HCT116 (cell line): Measurements from ENCODE around the gene ZNF503. TPM values are rescaled to one million over a fixed set of nuclear protein-coding genes. Genes with fewer than 3 reads are reported as not detected.

Experiments
- ATAC-seq: fragments of 200-7000 bp; cut with Tn5 transposase; 2 replicates; pipeline ENCODE4 v1.9.1; 2020; ENCODE audit warnings: mild to moderate bottlenecking, moderate library complexity
- BruUV-seq: library from RNA; stranded (reverse); fragments of 400-500 nt; replicated peaks from 2 replicates; lab custom pipeline; 2021; lab: Mats Ljungman, UMichigan
- CTCF ChIA-PET: fragments of 300-600 bp; sonication (Branson Sonifier 250); formaldehyde crosslinking; loops from one replicate; lab custom pipeline; 2021; ENCODE audit warnings: antibody characterized with exemption; lab: Charles Lee
- POLR2A ChIA-PET: fragments of 300-600, 350-600 bp; sonication (Branson Sonifier 250); formaldehyde crosslinking; loops from one replicate; lab custom pipeline; 2021; ENCODE audit warnings: antibody characterized with exemption; lab: Charles Lee
- RAD21 ChIA-PET, 2 experiments: fragments of 300-600 bp; sonication (Branson Sonifier 250); formaldehyde crosslinking; loops; one replicate each; lab custom pipeline; 2023; ENCODE audit warnings: low total read pairs in 2 of 2; ENCODE audit not compliant: uncharacterized antibody in 2 of 2, unreplicated experiment in 2 of 2, low non-redundant PET in 1 of 2; lab: Charles Lee
- DNase-seq: peaks from one replicate; pipeline ENCODE4 v3.0.0-alpha.2; 2010; ENCODE audit warnings: low read depth, low spot score
- H2AFZ ChIP-seq: fragments of 200-600 bp; shearing (Covaris generic), sonication (generic); 2 replicates; pipeline ENCODE4 v1.6.1; 2017; ENCODE audit warnings: low read depth, mixed run types, mixed read lengths, antibody characterized with exemption, low read length; ENCODE audit not compliant: poor library complexity, severe bottlenecking
- H3K27ac ChIP-seq: 2 replicates; pipeline ENCODE4 v1.5.1; 2012; ENCODE audit warnings: low read depth, low read length
- H3K27me3 ChIP-seq: fragments of 200-600 bp; sonication (generic); 2 replicates; pipeline ENCODE4 v1.6.1; 2016; ENCODE audit warnings: mixed run types, low read length, mixed read lengths; ENCODE audit not compliant: insufficient read depth
- H3K36me3 ChIP-seq, 2 experiments: fragments of 200-500 bp in 1 of 2; fragments of 200-600 bp in 1 of 2; sonication (Bioruptor generic) in 1 of 2; sonication (generic) in 1 of 2; 2 replicates each; pipeline versions ENCODE4 v1.5.1 to v1.6.1; 2014 to 2016; ENCODE audit warnings: low read length in 2 of 2, inconsistent platforms in 1 of 2, mixed read lengths in 1 of 2, mixed run types in 1 of 2; ENCODE audit not compliant: insufficient read depth in 2 of 2, control insufficient read depth in 1 of 2
- H3K4me1 ChIP-seq, 2 experiments: fragments of 200-600 bp in 1 of 2; sonication (generic) in 1 of 2; 2 replicates each; pipeline versions ENCODE4 v1.5.1 to v1.6.1; 2012 to 2017; ENCODE audit warnings: low read length in 2 of 2, inconsistent platforms in 1 of 2, mild to moderate bottlenecking in 1 of 2, mixed read lengths in 1 of 2, mixed run types in 1 of 2, moderate library complexity in 1 of 2; ENCODE audit not compliant: insufficient read depth in 2 of 2, control insufficient read depth in 1 of 2
- H3K4me2 ChIP-seq: fragments of 200-600 bp; sonication (generic); 2 replicates; pipeline ENCODE4 v1.6.1; 2017; ENCODE audit warnings: mixed run types, low read length, mixed read lengths
- H3K4me3 ChIP-seq, 2 experiments: fragments of 200-600 bp in 1 of 2; sonication (generic) in 1 of 2; replicated peaks in 1 of 2; 2 replicates each; pipeline ENCODE4 v1.5.1; 2011 to 2016; ENCODE audit warnings: low read length in 2 of 2, control low read depth in 1 of 2, low read depth in 1 of 2, mild to moderate bottlenecking in 1 of 2, mixed read lengths in 1 of 2, mixed run types in 1 of 2
- H3K79me2 ChIP-seq: fragments of 200-600 bp; sonication (generic); 2 replicates; pipeline ENCODE4 v1.6.1; 2017; ENCODE audit warnings: mild to moderate bottlenecking, mixed run types, low read length, moderate library complexity, mixed read lengths; ENCODE audit not compliant: insufficient read depth
- H3K9ac ChIP-seq: fragments of 200-600 bp; sonication (generic); 2 replicates; pipeline ENCODE4 v1.6.1; 2016; ENCODE audit warnings: low read length, mixed read lengths
- H3K9me2 ChIP-seq: fragments of 200-600 bp; sonication (generic), shearing (Covaris generic); 2 replicates; pipeline ENCODE4 v1.6.1; 2017; ENCODE audit warnings: mixed run types, mild to moderate bottlenecking, moderate library complexity; ENCODE audit not compliant: insufficient read depth
- H3K9me3 ChIP-seq, 2 experiments: fragments of 200-500 bp in 1 of 2; fragments of 200-600 bp in 1 of 2; sonication (Bioruptor generic) in 1 of 2; sonication (generic) in 1 of 2; 2 replicates each; pipeline ENCODE4 v1.6.1; 2014 to 2017; ENCODE audit warnings: low read length in 2 of 2, mixed read lengths in 2 of 2, inconsistent platforms in 1 of 2, low read depth in 1 of 2, mild to moderate bottlenecking in 1 of 2, mixed run types in 1 of 2, moderate library complexity in 1 of 2; ENCODE audit not compliant: control insufficient read depth in 1 of 2, insufficient read depth in 1 of 2
- H4K20me1 ChIP-seq: fragments of 200-600 bp; sonication (generic), shearing (Covaris generic); 2 replicates; pipeline ENCODE4 v1.6.1; 2017; ENCODE audit warnings: mixed run types, mild to moderate bottlenecking, moderate library complexity; ENCODE audit not compliant: insufficient read depth
- EGR1 ChIP-seq: IDR thresholded peaks from 2 replicates; pipeline ENCODE4 v1.6.1; 2012; ENCODE audit warnings: low read depth
- EZH2 ChIP-seq: fragments of 200-600 bp; sonication (generic); IDR thresholded peaks from 2 replicates; pipeline ENCODE4 v1.6.1; 2017; ENCODE audit warnings: antibody characterized with exemption, mixed run types
- EZH2phosphoT487 ChIP-seq: fragments of 200-600 bp; IDR thresholded peaks from 2 replicates; pipeline ENCODE4 v1.6.1; 2018; ENCODE audit warnings: antibody characterized with exemption, borderline replicate concordance
- FOSL1 ChIP-seq: IDR thresholded peaks from 2 replicates; pipeline ENCODE4 v1.6.1; 2012; ENCODE audit warnings: low read depth
- JUND ChIP-seq: IDR thresholded peaks from 2 replicates; pipeline ENCODE4 v1.6.1; 2012
- POLR2A ChIP-seq: IDR thresholded peaks from 2 replicates; pipeline ENCODE4 v1.7.0; 2011; ENCODE audit warnings: borderline replicate concordance; ENCODE audit not compliant: insufficient read depth, insufficient read length; ENCODE audit errors: extremely low read depth
- RAD21 ChIP-seq: IDR thresholded peaks from 2 replicates; pipeline ENCODE4 v1.6.1; 2012; ENCODE audit warnings: low read depth, mild to moderate bottlenecking
- SIN3A ChIP-seq: IDR thresholded peaks from 2 replicates; pipeline ENCODE4 v1.6.1; 2012; ENCODE audit warnings: low read depth
- SRF ChIP-seq: IDR thresholded peaks from 2 replicates; pipeline ENCODE4 v1.6.1; 2012; ENCODE audit warnings: low read depth
- TCF7L2 ChIP-seq: IDR thresholded peaks from 2 replicates; pipeline ENCODE4 v1.7.0; 2011; ENCODE audit warnings: borderline replicate concordance, inconsistent platforms; ENCODE audit not compliant: insufficient read depth, insufficient read length; ENCODE audit errors: extremely low read depth
- ZFX ChIP-seq: fragments of 450-650 bp; IDR thresholded peaks from 2 replicates; pipeline ENCODE4 v1.6.1; 2017
- ZNF274 ChIP-seq: fragments of 200-500 bp; sonication (Bioruptor generic); IDR thresholded peaks from 2 replicates; pipeline ENCODE4 v1.6.1; 2014; ENCODE audit warnings: mild to moderate bottlenecking, low read depth, low read length, inconsistent platforms
- intact Hi-C: fragments of 100-400 bp; cut with micrococcal nuclease; formaldehyde crosslinking; loops from 2 replicates; pipeline ENCODE4 v1.10.0; 2022
- total RNA-seq: library from RNA; stranded (reverse); gene quantifications from one replicate; pipeline ENCODE4 v1.2.1, GENCODE V29; 2021; ENCODE audit not compliant: unreplicated experiment
- TF ChIP-seq, protein P1 (sequence below): IDR thresholded peaks from 2 replicates; pipeline ENCODE4 v1.6.1; 2012; ENCODE audit warnings: low read depth
- TF ChIP-seq, protein P2 (sequence below): IDR thresholded peaks from 2 replicates; pipeline ENCODE4 v1.6.1; 2012

ZNF503 gene
- total RNA-seq, 1 experiment from 2014 or later = 30.4 TPM

DNA sequence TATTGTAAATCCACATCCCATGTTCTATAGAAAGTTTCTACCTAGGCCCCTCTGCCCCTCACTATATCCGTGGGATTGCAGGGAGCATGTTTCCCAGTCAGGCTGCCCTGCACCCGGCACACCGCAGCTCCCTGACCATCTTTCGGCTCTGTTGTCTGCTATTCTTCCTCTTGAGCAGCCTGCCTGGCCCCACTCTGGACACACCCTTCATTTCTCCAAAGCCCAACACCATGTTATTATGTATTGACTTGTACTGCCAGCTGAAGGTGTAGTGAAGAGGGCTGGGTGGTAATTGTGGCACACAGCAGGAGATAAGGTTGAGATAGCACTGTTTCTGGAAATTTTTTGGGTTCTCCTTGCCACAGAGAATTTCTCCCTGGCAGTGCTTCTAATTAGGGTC, 39.6 kb upstream of the ZNF503 start:
- Histone ChIP-seq H3K27me3 (no peaks in the 10 kb centered on the region), H3K4me1 (no peaks in the 10 kb centered on the region), H3K9ac (no peak overlapping the region), H3K9me3 (peaks cover 0 to 10% of the 10 kb centered on the region in 2 experiments; a peak in 3 of 4 replicates), H3K27ac (no peak overlapping the region), H3K9me2 (no peaks in the 10 kb centered on the region; the same call in 1 of the 2 replicates), H3K36me3 (no peaks in the 10 kb centered on the region), H4K20me1 (no peaks in the 10 kb centered on the region), H3K79me2 (no peaks in the 10 kb centered on the region), H3K4me3 (no peak overlapping the region), H2AFZ (no peak overlapping the region), H3K4me2 (no peak overlapping the region)
- TF ChIP-seq EZH2phosphoT487 (no peak), SIN3A (no peak), TCF7L2 (no peak), EGR1 (no peak), FOSL1 (no peak), EZH2 (no peak), JUND (no peak), ZNF274 (no peak), ZFX (no peak), SRF (no peak), POLR2A (no peak), RAD21 (no peak)
- TF ChIP-seq, protein P1, sequence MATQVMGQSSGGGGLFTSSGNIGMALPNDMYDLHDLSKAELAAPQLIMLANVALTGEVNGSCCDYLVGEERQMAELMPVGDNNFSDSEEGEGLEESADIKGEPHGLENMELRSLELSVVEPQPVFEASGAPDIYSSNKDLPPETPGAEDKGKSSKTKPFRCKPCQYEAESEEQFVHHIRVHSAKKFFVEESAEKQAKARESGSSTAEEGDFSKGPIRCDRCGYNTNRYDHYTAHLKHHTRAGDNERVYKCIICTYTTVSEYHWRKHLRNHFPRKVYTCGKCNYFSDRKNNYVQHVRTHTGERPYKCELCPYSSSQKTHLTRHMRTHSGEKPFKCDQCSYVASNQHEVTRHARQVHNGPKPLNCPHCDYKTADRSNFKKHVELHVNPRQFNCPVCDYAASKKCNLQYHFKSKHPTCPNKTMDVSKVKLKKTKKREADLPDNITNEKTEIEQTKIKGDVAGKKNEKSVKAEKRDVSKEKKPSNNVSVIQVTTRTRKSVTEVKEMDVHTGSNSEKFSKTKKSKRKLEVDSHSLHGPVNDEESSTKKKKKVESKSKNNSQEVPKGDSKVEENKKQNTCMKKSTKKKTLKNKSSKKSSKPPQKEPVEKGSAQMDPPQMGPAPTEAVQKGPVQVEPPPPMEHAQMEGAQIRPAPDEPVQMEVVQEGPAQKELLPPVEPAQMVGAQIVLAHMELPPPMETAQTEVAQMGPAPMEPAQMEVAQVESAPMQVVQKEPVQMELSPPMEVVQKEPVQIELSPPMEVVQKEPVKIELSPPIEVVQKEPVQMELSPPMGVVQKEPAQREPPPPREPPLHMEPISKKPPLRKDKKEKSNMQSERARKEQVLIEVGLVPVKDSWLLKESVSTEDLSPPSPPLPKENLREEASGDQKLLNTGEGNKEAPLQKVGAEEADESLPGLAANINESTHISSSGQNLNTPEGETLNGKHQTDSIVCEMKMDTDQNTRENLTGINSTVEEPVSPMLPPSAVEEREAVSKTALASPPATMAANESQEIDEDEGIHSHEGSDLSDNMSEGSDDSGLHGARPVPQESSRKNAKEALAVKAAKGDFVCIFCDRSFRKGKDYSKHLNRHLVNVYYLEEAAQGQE = no peak
- TF ChIP-seq, protein P2, sequence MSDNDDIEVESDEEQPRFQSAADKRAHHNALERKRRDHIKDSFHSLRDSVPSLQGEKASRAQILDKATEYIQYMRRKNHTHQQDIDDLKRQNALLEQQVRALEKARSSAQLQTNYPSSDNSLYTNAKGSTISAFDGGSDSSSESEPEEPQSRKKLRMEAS = no peak
- RAD21 ChIA-PET = no interaction called here
- CTCF ChIA-PET = no interaction called here
- intact Hi-C loops = no loop called here
- DNase-seq = no peak
- BruUV-seq = no TSS peak
- ATAC-seq = no peak
- POLR2A ChIA-PET = no interaction called here
